Panc1 (cell line): ENCODE data around the gene GYPA. TPM values are rescaled to one million over a fixed set of nuclear protein-coding genes. Genes with fewer than 3 reads are reported as not detected.
"Not testable (repeated sequence)": the region's sequence is repeated elsewhere in the genome, so short reads cannot be mapped to it uniquely, and the experiment has no call there.

ENCODE experiments used
- ATAC-seq: fragments of 200-7000 bp; cut with Tn5 transposase; 2 replicates; pipeline ENCODE4 v1.9.1; 2020; ENCODE audit warnings: mild to moderate bottlenecking, moderate library complexity
- BruUV-seq: library from RNA; stranded (reverse); fragments of 400-500 nt; replicated peaks from 2 replicates; lab custom pipeline; 2021; lab: Mats Ljungman, UMichigan
- CTCF ChIA-PET: fragments of 300-600 bp; sonication (Branson Sonifier 250); formaldehyde crosslinking; loops from one replicate; lab custom pipeline; 2022; ENCODE audit warnings: antibody characterized with exemption; lab: Charles Lee
- POLR2A ChIA-PET: fragments of 300-600 bp; sonication (Branson Sonifier 250); formaldehyde crosslinking; loops from one replicate; lab custom pipeline; 2022; ENCODE audit warnings: antibody characterized with exemption; lab: Charles Lee
- DNase-seq: peaks from one replicate; pipeline ENCODE4 v3.0.0-alpha.2; 2010; ENCODE audit warnings: low read depth, low spot score
- H3K27ac ChIP-seq: 2 replicates; pipeline ENCODE4 v1.5.1; 2011; ENCODE audit warnings: mild to moderate bottlenecking, low read length, inconsistent platforms
- H3K27me3 ChIP-seq: fragments of 200-500 bp; sonication (Bioruptor generic); 2 replicates; pipeline ENCODE4 v1.6.0; 2014; ENCODE audit warnings: low read length, inconsistent platforms; ENCODE audit not compliant: control insufficient read depth, insufficient read depth
- H3K36me3 ChIP-seq: fragments of 200-500 bp; sonication (Bioruptor generic); 2 replicates; pipeline ENCODE4 v1.5.1; 2014; ENCODE audit warnings: inconsistent platforms, mild to moderate bottlenecking, low read length, moderate library complexity; ENCODE audit not compliant: control insufficient read depth, insufficient read depth
- H3K4me1 ChIP-seq: 2 replicates; pipeline ENCODE4 v1.5.1; 2011; ENCODE audit warnings: inconsistent platforms, mild to moderate bottlenecking, low read length, moderate library complexity; ENCODE audit not compliant: control insufficient read depth, insufficient read depth
- H3K4me3 ChIP-seq, 2 experiments: 2 replicates each; pipeline ENCODE4 v1.5.1; 2011 to 2012; ENCODE audit warnings: low read depth in 2 of 2, low read length in 2 of 2, mild to moderate bottlenecking in 2 of 2, inconsistent platforms in 1 of 2, moderate library complexity in 1 of 2
- H3K9me3 ChIP-seq: fragments of 200-500 bp; sonication (Bioruptor generic); 2 replicates; pipeline ENCODE4 v1.5.1; 2014; ENCODE audit warnings: low read depth, mild to moderate bottlenecking, inconsistent platforms, low read length, moderate library complexity; ENCODE audit not compliant: control insufficient read depth, insufficient read depth
- POLR2AphosphoS5 ChIP-seq: IDR thresholded peaks from 2 replicates; pipeline ENCODE4 v1.6.1; 2012; ENCODE audit warnings: mild to moderate bottlenecking, low read depth, low read length, moderate library complexity
- SIN3A ChIP-seq: IDR thresholded peaks from 2 replicates; pipeline ENCODE4 v1.6.1; 2012; ENCODE audit warnings: low read depth, mild to moderate bottlenecking, low read length, moderate library complexity, borderline replicate concordance; ENCODE audit not compliant: insufficient read depth
- TCF7L2 ChIP-seq: IDR thresholded peaks from 2 replicates; pipeline ENCODE4 v1.6.1; 2011; ENCODE audit warnings: mild to moderate bottlenecking, low read depth, low read length, inconsistent platforms
- in situ Hi-C: cut with HindIII; loops from 2 replicates; pipeline ENCODE4 v1.10.0; 2016; ENCODE audit warnings: low sequenced_read_pairs, low pct_unique_long_range_greater_than_20kb
- intact Hi-C: fragments of 100-400 bp; cut with micrococcal nuclease; formaldehyde crosslinking; loops from one replicate; pipeline ENCODE4 v1.10.0; 2022; ENCODE audit not compliant: unreplicated experiment
- total RNA-seq: library from RNA; stranded (reverse); gene quantifications from one replicate; pipeline ENCODE4 v1.2.1, GENCODE V29; 2021; ENCODE audit not compliant: unreplicated experiment
- TF ChIP-seq, protein P1 (sequence below), 2 experiments: IDR thresholded peaks; 2 replicates each; pipeline ENCODE4 v1.6.1; 2011 to 2012; ENCODE audit warnings: low read depth in 2 of 2, control low read depth in 1 of 2, low read length in 1 of 2, mild to moderate bottlenecking in 1 of 2, moderate library complexity in 1 of 2; ENCODE audit not compliant: insufficient read depth in 1 of 2
- TF ChIP-seq, protein P2 (sequence below): fragments of 450-650 bp; IDR thresholded peaks from 2 replicates; pipeline ENCODE4 v1.5.1; 2017; ENCODE audit warnings: mild to moderate bottlenecking

Gene GYPA
- total RNA-seq, 1 experiment from 2014 or later, result not detected

DNA sequence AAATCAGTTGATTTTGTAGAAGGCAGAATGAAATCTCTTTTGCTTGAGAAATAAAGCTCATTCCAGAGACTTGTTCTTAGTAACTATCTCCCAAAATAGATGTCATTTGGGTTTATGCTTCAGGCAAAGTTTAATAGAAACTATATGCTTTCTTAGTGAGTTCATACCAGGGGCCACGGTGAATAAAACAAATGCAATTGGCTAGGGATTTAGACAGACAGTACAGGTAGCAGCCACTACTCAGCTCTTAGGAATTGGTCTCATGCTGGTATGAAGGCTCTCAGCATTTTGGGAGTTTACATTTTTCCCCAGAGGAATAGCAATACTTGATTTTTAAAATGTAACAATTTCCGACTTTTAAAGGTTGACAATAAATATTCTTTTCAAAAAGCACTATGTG is 27.0 kb downstream of the GYPA start:
- BruUV-seq, result no TSS peak
- in situ Hi-C loops, result no loop called here
- Histone ChIP-seq H3K27me3 (no peaks in the 10 kb centered on the region), H3K4me3 (no peak overlapping the region), H3K4me1 (no peaks in the 10 kb centered on the region), H3K36me3 (no peaks in the 10 kb centered on the region), H3K9me3 (no peaks in the 10 kb centered on the region), H3K27ac (no peak overlapping the region)
- DNase-seq (no peak), ATAC-seq (no peak)
- no peak for TF ChIP-seq SIN3A
- TF ChIP-seq POLR2AphosphoS5, result no peak
- TF ChIP-seq, protein P1, sequence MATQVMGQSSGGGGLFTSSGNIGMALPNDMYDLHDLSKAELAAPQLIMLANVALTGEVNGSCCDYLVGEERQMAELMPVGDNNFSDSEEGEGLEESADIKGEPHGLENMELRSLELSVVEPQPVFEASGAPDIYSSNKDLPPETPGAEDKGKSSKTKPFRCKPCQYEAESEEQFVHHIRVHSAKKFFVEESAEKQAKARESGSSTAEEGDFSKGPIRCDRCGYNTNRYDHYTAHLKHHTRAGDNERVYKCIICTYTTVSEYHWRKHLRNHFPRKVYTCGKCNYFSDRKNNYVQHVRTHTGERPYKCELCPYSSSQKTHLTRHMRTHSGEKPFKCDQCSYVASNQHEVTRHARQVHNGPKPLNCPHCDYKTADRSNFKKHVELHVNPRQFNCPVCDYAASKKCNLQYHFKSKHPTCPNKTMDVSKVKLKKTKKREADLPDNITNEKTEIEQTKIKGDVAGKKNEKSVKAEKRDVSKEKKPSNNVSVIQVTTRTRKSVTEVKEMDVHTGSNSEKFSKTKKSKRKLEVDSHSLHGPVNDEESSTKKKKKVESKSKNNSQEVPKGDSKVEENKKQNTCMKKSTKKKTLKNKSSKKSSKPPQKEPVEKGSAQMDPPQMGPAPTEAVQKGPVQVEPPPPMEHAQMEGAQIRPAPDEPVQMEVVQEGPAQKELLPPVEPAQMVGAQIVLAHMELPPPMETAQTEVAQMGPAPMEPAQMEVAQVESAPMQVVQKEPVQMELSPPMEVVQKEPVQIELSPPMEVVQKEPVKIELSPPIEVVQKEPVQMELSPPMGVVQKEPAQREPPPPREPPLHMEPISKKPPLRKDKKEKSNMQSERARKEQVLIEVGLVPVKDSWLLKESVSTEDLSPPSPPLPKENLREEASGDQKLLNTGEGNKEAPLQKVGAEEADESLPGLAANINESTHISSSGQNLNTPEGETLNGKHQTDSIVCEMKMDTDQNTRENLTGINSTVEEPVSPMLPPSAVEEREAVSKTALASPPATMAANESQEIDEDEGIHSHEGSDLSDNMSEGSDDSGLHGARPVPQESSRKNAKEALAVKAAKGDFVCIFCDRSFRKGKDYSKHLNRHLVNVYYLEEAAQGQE (IDR thresholded peaks at IDR 0.05; ENCODE audit: insufficient read depth in 1 of 2, low read depth in 2 of 2, low read length in 1 of 2), result no peak
- intact Hi-C loops, result no loop called here
- CTCF ChIA-PET, result no interaction called here
- POLR2A ChIA-PET, result no interaction called here

DNA sequence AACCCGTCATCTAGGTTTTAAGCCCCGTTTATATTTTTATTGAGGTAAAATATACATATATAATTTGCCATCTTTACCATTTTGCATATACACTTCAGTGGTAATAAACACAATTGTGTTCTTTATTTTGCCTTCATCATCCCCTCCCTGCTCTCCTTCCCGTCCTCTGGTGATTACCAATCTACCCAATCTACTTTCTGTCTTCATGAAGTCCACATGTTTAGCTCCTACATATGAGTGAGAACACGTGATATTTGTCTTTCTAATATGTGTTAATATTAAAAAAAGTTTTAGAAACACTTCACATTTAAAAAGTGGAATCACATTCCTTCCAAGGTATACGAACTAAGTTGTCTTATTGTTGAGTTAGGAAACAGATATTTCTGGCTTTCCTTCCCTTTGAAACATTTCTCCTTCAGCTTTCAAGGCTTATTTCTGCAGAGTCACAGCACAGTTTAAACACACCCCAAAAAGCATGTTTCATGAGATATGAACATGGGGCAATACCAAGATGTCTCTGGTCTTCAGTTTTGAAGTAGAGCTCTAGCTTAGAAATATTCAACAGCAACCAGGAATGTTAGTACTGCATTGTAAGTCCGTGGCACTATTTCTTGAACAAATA is 35.9 kb downstream of the GYPA start:
- TF ChIP-seq, protein P1 (IDR thresholded peaks at IDR 0.05; ENCODE audit: insufficient read depth in 1 of 2, low read depth in 2 of 2, low read length in 1 of 2), result no peak
- TF ChIP-seq TCF7L2, result no peak
- no peak for TF ChIP-seq POLR2AphosphoS5
- TF ChIP-seq, protein P2, sequence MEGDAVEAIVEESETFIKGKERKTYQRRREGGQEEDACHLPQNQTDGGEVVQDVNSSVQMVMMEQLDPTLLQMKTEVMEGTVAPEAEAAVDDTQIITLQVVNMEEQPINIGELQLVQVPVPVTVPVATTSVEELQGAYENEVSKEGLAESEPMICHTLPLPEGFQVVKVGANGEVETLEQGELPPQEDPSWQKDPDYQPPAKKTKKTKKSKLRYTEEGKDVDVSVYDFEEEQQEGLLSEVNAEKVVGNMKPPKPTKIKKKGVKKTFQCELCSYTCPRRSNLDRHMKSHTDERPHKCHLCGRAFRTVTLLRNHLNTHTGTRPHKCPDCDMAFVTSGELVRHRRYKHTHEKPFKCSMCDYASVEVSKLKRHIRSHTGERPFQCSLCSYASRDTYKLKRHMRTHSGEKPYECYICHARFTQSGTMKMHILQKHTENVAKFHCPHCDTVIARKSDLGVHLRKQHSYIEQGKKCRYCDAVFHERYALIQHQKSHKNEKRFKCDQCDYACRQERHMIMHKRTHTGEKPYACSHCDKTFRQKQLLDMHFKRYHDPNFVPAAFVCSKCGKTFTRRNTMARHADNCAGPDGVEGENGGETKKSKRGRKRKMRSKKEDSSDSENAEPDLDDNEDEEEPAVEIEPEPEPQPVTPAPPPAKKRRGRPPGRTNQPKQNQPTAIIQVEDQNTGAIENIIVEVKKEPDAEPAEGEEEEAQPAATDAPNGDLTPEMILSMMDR, result no peak
- TF ChIP-seq SIN3A, result no peak
- H3K36me3 ChIP-seq, result no peaks in the 10 kb centered on the region
- CTCF ChIA-PET, result no interaction called here
- H3K9me3 ChIP-seq, result no peaks in the 10 kb centered on the region
- intact Hi-C loops, result no loop called here
- H3K27me3 ChIP-seq, result no peaks in the 10 kb centered on the region
- no peak for DNase-seq
- no peak overlapping the region for H3K4me3 ChIP-seq
- in situ Hi-C loops, result no loop called here
- BruUV-seq, result no TSS peak
- POLR2A ChIA-PET, result no interaction called here
- no peak for ATAC-seq
- no peak overlapping the region for H3K27ac ChIP-seq
- no peaks in the 10 kb centered on the region for H3K4me1 ChIP-seq

DNA sequence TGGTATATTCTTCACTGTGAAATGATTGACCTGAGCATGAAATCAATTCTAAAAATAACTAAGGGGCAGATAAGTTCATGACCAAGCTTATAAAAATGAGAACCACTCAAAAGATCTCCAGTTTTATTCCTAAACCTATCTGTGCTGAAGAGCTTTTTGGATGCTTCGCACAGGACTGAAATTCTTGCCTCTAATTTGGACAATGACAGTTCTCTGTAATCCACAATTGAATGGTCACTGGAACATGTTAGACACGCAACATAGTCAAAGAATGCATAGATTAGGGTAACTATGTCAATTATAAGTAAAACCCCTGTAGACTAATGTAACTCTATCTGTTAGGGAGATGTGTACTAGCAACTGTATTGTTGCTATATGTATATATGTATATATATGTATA is 42.7 kb downstream of the GYPA start:
- CTCF ChIA-PET, DNase-seq, H3K36me3 ChIP-seq, ATAC-seq, in situ Hi-C loops, H3K27me3 ChIP-seq, H3K4me1 ChIP-seq, intact Hi-C loops, H3K4me3 ChIP-seq, H3K27ac ChIP-seq, H3K9me3 ChIP-seq, POLR2A ChIA-PET, BruUV-seq: not testable (repeated sequence)

DNA sequence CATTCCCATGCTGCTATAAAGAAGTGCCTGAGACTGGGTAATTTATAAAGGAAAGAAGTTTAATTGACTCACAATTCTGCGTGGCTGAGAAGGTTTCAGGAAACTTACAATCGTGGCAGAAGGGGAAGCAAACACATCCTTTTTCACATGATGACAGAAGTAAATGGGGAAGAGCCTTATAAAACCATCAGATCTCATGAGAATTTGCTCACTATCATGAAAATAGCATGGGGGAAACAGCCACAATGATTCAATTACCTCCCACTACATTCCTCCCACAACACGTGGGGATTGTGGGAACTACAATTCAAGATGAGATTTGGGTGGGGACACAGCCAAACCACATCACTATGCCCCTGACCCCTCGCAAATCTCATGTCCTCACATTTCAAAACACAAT is 46.5 kb downstream of the GYPA start:
- H3K27me3 ChIP-seq, H3K36me3 ChIP-seq, CTCF ChIA-PET, in situ Hi-C loops, intact Hi-C loops, H3K4me3 ChIP-seq, POLR2A ChIA-PET, DNase-seq, H3K9me3 ChIP-seq, BruUV-seq, H3K27ac ChIP-seq, H3K4me1 ChIP-seq, ATAC-seq: not testable (repeated sequence)
